SH-SY5Y (cell line): ENCODE results near the gene STRBP.

Source experiments
- GATA2 ChIP-seq: IDR thresholded peaks from 2 replicates; pipeline ENCODE4 v1.6.1; 2011; ENCODE audit warnings: mild to moderate bottlenecking, low read depth, low read length
- GATA3 ChIP-seq: IDR thresholded peaks from 2 replicates; pipeline ENCODE4 v1.6.1; 2011; ENCODE audit warnings: low read depth, mild to moderate bottlenecking, low read length, moderate library complexity

The STRBP gene

GRCh38 chr9:123268465-123269259 lies at the start of gene STRBP:
STRBP (minus strand) TSS chr9:123268586; CDS start chr9:123184134, 84,452 bp downstream.
- TF ChIP-seq GATA3: no peak
- no peak for TF ChIP-seq GATA2

GRCh38 chr9:123316053-123316718 lies 47.8 kb upstream of the STRBP start:
- no peak for TF ChIP-seq GATA3
- no peak for TF ChIP-seq GATA2

DNA sequence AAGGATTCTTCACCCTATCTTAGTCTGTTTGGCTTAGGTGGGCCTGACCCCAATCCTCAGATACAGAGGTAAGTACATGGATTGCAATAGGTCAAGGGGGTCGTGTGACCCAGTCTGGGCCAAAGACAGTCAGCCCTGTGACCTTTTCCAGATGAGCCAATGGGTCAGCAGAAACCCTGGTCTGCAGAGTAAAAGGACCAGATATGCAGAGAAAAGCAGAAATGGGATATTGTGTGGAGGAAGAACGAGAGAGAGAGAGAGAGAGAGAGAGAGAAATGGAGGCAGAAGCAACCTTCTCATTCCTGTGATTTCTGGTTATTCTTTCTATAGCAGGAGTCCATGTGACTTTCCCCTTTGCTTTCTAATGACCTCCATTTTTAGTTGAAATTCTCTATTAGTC lies 47.2 kb upstream of the STRBP start:
- no peak for TF ChIP-seq GATA2
- TF ChIP-seq GATA3: no peak

DNA sequence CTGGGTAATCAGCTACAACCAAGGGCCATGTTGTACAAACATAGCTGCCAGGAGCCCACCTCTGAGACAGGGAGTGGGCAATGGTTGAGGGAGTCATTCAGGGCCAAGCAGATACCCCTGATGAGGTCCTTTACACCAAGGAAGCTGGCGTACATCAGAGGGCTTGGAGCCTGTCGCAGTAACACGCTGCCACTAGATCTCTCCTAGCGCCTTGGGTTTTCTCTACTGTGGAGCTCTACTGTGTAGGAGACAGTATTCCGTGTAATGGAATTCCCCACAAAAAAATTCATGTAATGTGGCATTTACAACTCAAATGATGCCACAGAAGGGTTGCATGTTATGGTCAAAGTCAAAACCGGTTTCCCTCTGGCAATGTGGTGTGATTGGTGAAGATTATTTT lies 46.2 kb upstream of the STRBP start:
- no peak for TF ChIP-seq GATA3
- no peak for TF ChIP-seq GATA2

DNA sequence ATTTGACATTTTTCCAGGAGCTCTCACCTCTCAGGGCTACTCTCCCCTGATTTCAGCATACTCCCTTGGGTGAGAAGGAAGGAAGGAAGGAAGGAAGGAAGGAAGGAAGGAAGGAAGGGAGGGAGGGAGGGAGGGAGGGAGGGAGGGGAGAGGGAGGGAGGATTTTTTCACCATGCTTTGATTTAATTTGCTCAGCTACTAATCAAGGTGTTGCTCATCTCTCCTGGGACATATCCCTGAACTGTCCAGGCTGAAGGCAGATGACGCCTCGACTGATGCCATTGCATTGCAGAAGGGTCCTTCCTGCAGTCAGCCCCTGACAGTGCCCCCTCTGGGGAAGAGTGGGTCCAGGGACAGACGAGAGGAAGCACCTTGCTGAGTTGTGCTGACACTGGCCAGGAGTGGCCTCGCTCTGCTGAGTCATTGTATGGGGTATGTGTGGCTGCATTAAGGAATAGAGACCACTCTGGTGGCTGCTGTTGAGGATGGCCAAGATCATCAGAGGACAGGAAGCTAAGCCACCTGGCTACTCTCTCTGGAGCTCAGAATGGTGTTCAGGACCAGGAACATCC lies 44.0 kb upstream of the STRBP start:
- TF ChIP-seq GATA3: no peak
- TF ChIP-seq GATA2: no peak

GRCh38 chr9:123311250-123311752 lies 42.9 kb upstream of the STRBP start:
- TF ChIP-seq GATA2 (no peak), GATA3 (no peak)

DNA sequence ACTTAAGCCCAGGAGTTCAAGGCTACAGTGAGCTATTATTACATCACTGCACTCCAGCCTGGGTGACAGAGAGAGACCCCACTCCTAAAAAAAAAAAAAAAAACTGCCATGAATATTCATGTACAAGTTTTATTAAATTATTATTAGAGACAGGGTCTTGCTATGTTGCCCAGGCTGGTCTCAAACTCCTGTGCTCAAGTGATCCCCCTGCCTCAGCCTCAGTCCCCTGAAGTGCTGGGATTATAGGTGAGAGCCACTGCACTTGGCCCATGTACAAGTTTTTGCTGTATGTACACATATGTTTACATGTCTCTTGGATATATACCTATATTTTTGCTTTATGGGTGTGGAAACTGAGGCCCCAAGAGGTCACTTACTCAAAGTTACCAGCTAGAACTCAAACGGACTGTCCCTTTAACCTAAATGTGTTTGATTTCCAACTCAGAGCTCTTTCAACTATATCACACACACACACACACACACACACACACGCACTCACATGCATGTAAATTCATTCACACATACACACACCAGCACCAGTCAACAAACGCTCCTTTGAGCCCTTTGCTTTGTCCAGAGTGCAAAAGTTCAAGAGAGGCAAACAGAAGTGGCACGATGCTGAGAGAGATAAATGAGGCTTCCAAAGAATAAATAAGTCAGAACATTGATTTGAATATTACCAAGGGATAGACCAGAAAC lies 42.3 kb upstream of the STRBP start:
- no peak for TF ChIP-seq GATA3
- no peak for TF ChIP-seq GATA2

- no peak for TF ChIP-seq GATA2
- no peak for TF ChIP-seq GATA3
Observed at GRCh38 chr9:123309611-123310010, 41.2 kb upstream of the STRBP start.

DNA sequence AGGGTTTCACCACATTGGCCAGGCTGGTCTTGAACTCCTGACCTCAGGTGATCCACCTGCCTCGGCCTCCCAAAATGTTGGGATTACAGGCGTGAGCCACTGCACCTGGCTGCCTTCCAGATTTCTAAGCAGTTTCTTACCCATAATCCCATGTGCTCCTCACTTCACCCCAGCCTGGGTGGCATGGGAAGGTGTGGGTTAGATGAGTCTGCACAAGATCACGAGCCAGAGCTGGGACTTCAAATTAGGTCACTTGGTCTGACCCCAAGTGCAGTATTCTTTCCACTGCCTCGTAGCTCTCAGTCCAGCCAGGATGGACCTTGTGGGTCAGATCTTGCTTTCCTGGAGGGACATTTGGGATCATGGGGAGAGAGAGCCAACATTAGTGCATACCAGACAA lies 37.5 kb upstream of the STRBP start:
- TF ChIP-seq GATA2 (no peak), GATA3 (no peak)

- no peak for TF ChIP-seq GATA2
- no peak for TF ChIP-seq GATA3
Observed at GRCh38 chr9:123304340-123304691, 35.9 kb upstream of the STRBP start.

DNA sequence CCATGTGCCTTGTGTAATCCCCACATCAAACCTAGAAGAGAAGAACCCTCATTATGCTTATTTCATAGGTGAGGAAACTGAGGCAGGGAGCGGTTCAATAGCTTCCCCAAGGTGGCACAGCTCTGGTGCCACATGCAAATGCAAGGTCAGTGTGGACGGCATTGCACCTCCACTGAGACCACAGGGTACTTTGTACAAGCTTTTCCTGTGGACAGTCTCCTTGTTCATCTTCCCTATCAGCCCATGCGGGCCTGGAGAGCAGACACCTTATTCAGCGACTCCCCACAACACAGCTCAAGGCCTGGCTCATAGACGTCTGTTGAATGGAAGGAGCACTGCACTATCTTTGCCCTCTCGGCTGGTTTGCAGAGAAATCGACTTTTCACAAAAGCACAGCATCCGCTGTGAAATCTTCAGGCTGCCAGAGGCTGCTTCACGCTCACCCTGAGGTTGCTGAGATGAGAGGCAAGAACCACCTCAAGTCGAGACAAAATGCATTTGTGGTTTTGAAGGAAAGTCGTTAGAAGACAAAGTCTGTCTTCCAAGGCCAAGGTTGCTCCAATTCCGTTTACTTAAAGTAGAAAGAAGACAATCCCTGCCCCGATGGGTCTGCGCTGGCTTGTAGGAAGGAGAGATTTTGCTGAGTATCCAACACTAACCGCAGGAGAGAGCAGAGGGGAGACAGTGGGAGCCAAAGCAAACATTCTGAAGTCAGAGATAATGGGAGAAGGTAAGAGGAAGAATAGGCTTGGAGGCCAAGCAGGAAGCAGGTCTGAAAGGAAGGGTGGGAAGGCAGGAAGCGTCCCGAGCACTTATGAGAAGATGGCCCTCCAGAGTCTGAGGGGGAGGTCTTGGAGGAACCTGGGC lies 34.2 kb upstream of the STRBP start:
- TF ChIP-seq GATA3 (no peak), GATA2 (no peak)

GRCh38 chr9:123300554-123300953 lies 32.2 kb upstream of the STRBP start:
- TF ChIP-seq GATA2 (no peak), GATA3 (no peak)

DNA sequence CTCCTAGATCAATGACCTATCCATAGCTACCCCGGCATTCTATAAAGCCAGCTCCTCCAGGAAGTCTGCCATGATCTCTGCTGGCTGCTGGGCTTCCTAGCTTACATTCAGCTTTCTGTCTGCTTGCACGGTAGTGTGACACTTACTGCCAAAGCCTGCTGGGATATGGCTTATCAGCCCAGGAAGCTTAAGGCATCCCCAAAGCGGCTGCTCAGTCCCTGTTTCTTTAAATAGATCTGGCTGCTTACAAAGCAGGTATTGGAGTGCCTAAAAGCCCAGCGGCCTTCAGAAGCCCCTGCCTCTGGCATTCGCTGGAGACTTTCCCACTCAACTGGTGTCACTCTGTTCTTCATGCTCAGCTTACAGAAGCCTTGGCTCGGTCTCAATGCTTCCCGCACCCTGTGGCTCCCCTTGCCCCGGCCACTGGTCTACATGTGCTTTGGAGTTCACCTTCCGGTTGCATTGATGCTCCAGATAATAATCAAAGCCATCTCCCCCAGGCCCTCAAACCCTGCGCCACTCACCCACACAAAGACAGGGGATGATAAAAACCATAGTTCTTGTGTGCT lies 31.3 kb upstream of the STRBP start:
- TF ChIP-seq GATA2: peak; percentile 82
- peak; percentile 31; the same call in 1 of the 2 replicates for TF ChIP-seq GATA3

DNA sequence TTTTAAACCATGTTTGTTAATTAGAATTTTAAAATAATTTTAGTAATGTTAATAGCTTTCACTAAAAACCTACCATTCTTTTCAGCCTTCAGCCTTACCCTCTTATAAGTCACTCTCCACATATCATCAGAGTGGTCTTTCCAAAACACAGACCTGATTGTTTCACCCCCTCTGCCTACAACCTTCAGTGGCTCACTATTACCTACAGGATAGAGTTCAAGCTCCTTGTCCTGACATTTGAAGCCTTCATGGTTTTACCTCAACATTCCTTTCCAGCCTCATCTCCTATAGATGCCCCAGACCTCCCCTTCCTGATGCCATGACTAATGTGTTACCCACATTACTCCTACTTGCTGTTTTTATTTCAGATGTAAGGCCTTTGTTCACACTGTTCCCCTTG lies 27.8 kb upstream of the STRBP start:
- TF ChIP-seq GATA2 (no peak), GATA3 (no peak)
